ENCODE data around the gene PDE6D. TPM values are rescaled to one million over a fixed set of nuclear protein-coding genes. Genes with fewer than 3 reads are reported as not detected.

PDE6D gene
- total and polyA plus RNA-seq, 2 of the 13 experiments (the other 11 are each of a cell fraction or from before 2014, with no cell fraction given), result 14.1 to 23.2 TPM

DNA sequence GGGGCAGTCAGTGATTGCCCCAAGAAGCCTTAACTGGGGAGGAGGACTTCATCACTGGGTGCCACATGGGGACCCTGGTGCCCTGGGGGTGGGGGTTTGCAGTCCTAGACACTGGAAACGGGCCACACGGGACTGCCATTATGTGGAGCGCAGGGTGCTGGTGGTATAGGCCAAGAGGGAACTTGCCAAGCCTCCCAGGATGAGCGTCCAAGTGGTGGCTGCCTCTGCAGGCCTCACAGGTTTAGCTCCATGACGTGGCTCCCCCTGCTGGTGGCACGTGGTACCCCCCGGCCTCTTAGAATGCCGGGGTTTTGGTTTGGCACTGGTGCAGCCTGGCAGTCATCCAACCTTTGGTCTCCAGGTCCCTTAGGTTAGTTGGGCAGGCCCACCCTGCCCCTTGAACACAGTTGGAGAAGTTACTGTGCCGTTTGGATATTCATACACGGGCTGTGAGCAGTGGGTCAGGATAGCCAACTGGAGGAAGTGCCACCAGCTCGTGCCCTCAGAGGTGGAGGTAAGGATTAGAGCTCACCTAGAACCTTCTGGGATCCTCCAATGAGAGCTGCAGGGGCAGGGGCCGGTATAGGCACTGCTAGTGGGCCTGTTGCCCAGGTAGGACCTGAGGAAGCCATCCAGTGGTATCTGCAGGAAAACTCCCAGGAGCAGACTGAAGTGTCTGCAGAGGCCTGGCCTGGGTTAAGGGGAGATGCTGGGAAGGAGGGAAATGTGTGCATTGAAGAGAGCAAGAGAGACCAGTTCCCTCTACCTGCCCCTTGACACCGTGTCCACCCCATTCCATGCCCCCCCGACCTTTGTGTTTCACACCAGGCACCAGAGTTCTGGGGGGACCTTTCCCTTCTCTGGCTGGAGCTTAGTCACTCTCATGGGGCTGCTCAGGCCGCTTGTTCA lies 67.1 kb downstream of the PDE6D start (continued):
- TF ChIP-seq IRF2 (CRISPR knock-in tag; IDR thresholded peaks at IDR 0.05) (peak; percentile 76), SAP130 (CRISPR knock-in tag; IDR thresholded peaks at IDR 0.05; ENCODE audit: low read depth) (peak; percentile 69; the same call in 1 of the 2 replicates), SP5 (CRISPR knock-in tag; IDR thresholded peaks at IDR 0.05; ENCODE audit: borderline replicate concordance, low read depth) (no peak), ZNF792 (CRISPR knock-in tag; IDR thresholded peaks at IDR 0.05) (peak; percentile 60; the same call in 1 of the 2 replicates), SOX5 (CRISPR knock-in tag; IDR thresholded peaks at IDR 0.05; ENCODE audit: borderline replicate concordance) (peak; percentile 57), ZFP90 (CRISPR knock-in tag; IDR thresholded peaks at IDR 0.05; ENCODE audit: borderline replicate concordance) (peak; percentile 76; the same call in 1 of the 2 replicates), ZNF331 (CRISPR knock-in tag; IDR thresholded peaks at IDR 0.05) (peak; percentile 87), ZMYM3 (CRISPR knock-in tag; IDR thresholded peaks at IDR 0.05) (peak; percentile 35; the same call in 1 of the 2 replicates), ZIK1 (CRISPR knock-in tag; IDR thresholded peaks at IDR 0.05; ENCODE audit: borderline replicate concordance, low read depth) (0 out of 2 replicates have a peak, but pooled peaks have one; percentile 50), GABPA (IDR thresholded peaks at IDR 0.05; ENCODE audit: low read depth, low read length) (no peak), GABPA (CRISPR knock-in tag; IDR thresholded peaks at IDR 0.05; ENCODE audit: low read depth) (0 out of 2 replicates have a peak, but pooled peaks have one; percentile 25), FOSL2 (CRISPR knock-in tag; IDR thresholded peaks at IDR 0.05) (peak; percentile 68), ZNF564 (CRISPR knock-in tag; IDR thresholded peaks at IDR 0.05) (peak; percentile 58; the same call in 1 of the 2 replicates)
- TF ChIP-seq, protein P1, sequence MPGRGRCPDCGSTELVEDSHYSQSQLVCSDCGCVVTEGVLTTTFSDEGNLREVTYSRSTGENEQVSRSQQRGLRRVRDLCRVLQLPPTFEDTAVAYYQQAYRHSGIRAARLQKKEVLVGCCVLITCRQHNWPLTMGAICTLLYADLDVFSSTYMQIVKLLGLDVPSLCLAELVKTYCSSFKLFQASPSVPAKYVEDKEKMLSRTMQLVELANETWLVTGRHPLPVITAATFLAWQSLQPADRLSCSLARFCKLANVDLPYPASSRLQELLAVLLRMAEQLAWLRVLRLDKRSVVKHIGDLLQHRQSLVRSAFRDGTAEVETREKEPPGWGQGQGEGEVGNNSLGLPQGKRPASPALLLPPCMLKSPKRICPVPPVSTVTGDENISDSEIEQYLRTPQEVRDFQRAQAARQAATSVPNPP (CRISPR knock-in tag; IDR thresholded peaks at IDR 0.05), result 0 out of 2 replicates have a peak, but pooled peaks have one; percentile 29
- TF ChIP-seq, protein P2, sequence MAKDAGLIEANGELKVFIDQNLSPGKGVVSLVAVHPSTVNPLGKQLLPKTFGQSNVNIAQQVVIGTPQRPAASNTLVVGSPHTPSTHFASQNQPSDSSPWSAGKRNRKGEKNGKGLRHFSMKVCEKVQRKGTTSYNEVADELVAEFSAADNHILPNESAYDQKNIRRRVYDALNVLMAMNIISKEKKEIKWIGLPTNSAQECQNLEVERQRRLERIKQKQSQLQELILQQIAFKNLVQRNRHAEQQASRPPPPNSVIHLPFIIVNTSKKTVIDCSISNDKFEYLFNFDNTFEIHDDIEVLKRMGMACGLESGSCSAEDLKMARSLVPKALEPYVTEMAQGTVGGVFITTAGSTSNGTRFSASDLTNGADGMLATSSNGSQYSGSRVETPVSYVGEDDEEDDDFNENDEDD (CRISPR knock-in tag; IDR thresholded peaks at IDR 0.05; ENCODE audit: borderline replicate concordance), result peak; percentile 65; the same call in 1 of the 2 replicates
- TF ChIP-seq, protein P3, sequence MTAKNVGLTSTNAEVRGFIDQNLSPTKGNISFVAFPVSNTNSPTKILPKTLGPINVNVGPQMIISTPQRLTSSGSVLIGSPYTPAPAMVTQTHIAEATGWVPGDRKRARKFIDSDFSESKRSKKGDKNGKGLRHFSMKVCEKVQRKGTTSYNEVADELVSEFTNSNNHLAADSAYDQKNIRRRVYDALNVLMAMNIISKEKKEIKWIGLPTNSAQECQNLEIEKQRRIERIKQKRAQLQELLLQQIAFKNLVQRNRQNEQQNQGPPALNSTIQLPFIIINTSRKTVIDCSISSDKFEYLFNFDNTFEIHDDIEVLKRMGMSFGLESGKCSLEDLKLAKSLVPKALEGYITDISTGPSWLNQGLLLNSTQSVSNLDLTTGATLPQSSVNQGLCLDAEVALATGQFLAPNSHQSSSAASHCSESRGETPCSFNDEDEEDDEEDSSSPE (CRISPR knock-in tag; IDR thresholded peaks at IDR 0.05), result peak; percentile 66; the same call in 1 of the 2 replicates
